GM12864 (cell line): ENCODE results near the gene ATG13.

ENCODE experiments used
- DNase-seq: peaks from one replicate; pipeline ENCODE4 v3.0.0-alpha.2; 2011; ENCODE audit warnings: low read depth
- H3K4me3 ChIP-seq: 2 replicates; pipeline ENCODE4 v1.5.1; 2011; ENCODE audit warnings: mild to moderate bottlenecking, low read depth, low read length, control low read depth
- CTCF ChIP-seq: IDR thresholded peaks from 2 replicates; pipeline ENCODE4 v1.5.1; 2011; ENCODE audit warnings: low read depth, mild to moderate bottlenecking, moderate library complexity, low read length, control low read depth, inconsistent platforms; ENCODE audit errors: missing control alignments

The ATG13 gene

GRCh38 chr11:46642627-46643335, 25.4 kb downstream of the ATG13 start:
- no peak for TF ChIP-seq CTCF

GRCh38 chr11:46643531-46643930, 26.2 kb downstream of the ATG13 start:
- TF ChIP-seq CTCF, result no peak
- DNase-seq, result no peak
- H3K4me3 ChIP-seq, result no peak overlapping the region

More at GRCh38 chr11:46642627-46643335, 25.4 kb downstream of the ATG13 start:
- DNase-seq, result no peak
- H3K4me3 ChIP-seq, result no peak overlapping the region

GRCh38 chr11:46643986-46644385, 26.6 kb downstream of the ATG13 start:
- no peak for DNase-seq
- no peak for TF ChIP-seq CTCF
- no peak overlapping the region for H3K4me3 ChIP-seq

GRCh38 chr11:46649180-46649738, 31.9 kb downstream of the ATG13 start:
- no peak for TF ChIP-seq CTCF
- no peak overlapping the region for H3K4me3 ChIP-seq
- no peak for DNase-seq

- H3K4me3 ChIP-seq, result no peak overlapping the region
- no peak for TF ChIP-seq CTCF
- DNase-seq, result no peak
Measured at GRCh38 chr11:46655631-46656030, 38.3 kb downstream of the ATG13 start.

GRCh38 chr11:46657186-46657585, 39.8 kb downstream of the ATG13 start:
- H3K4me3 ChIP-seq, result no peak overlapping the region
- TF ChIP-seq CTCF, result no peak
- DNase-seq, result no peak

- no peak for DNase-seq
- no peak overlapping the region for H3K4me3 ChIP-seq
- TF ChIP-seq CTCF, result no peak
Measured at GRCh38 chr11:46658259-46658658, 40.9 kb downstream of the ATG13 start.
